Measurements from ENCODE around the gene TMEFF2. TPM values are rescaled to one million over a fixed set of nuclear protein-coding genes. Genes with fewer than 3 reads are reported as not detected.

Gene TMEFF2
- total and polyA plus RNA-seq, 3 experiments from 2014 or later: not detected

GRCh38 chr2:192029089-192029488, 165.6 kb downstream of the TMEFF2 start:
- CTCF ChIA-PET: no interaction called here
- Mint-ChIP-seq H3K4me1 (no peaks in the 10 kb centered on the region), H3K27me3 (peaks cover 0 to 13% of the 10 kb centered on the region in 2 donors), H3K36me3 (no peaks in the 10 kb centered on the region), H3K9me3 (no peaks in the 10 kb centered on the region), H3K4me3 (no peak overlapping the region), H3K27ac (no peak overlapping the region)
- Histone ChIP-seq H3K9me3 (ENCODE audit: low read length) (no peaks in the 10 kb centered on the region), H3K36me3 (ENCODE audit: insufficient read depth, low read length) (no peaks in the 10 kb centered on the region), H3K27ac (ENCODE audit: low read depth, low read length) (no peak overlapping the region), H3K4me3 (ENCODE audit: low read length) (no peak overlapping the region), H3K27me3 (ENCODE audit: insufficient read depth, low read length, poor library complexity, severe bottlenecking) (no peaks in the 10 kb centered on the region), H3K4me1 (ENCODE audit: insufficient read depth, low read length) (no peaks in the 10 kb centered on the region)
- POLR2A ChIA-PET: no interaction called here
- no peak for DNase-seq

GRCh38 chr2:192026825-192027120, 168.0 kb downstream of the TMEFF2 start:
- H3K36me3 ChIP-seq (ENCODE audit: insufficient read depth, low read length): no peaks in the 10 kb centered on the region
- Mint-ChIP-seq H3K4me3 (no peak overlapping the region), H3K27me3 (peaks cover 0 to 13% of the 10 kb centered on the region in 2 donors), H3K4me1 (no peaks in the 10 kb centered on the region), H3K9me3 (no peaks in the 10 kb centered on the region), H3K36me3 (no peaks in the 10 kb centered on the region), H3K27ac (no peak overlapping the region)
- H3K27me3 ChIP-seq (ENCODE audit: insufficient read depth, low read length, poor library complexity, severe bottlenecking): no peaks in the 10 kb centered on the region
- CTCF ChIA-PET: interaction anchor here (0.8 kb wide), 1 partner anchor 9 kb away, joined by 3 read pairs; no protein-coding TSS in a partner anchor
- no peak overlapping the region for H3K27ac ChIP-seq (ENCODE audit: low read depth, low read length)
- POLR2A ChIA-PET: no interaction called here
- H3K9me3 ChIP-seq (ENCODE audit: low read length): no peaks in the 10 kb centered on the region
- H3K4me3 ChIP-seq (ENCODE audit: low read length): no peak overlapping the region
- H3K4me1 ChIP-seq (ENCODE audit: insufficient read depth, low read length): no peaks in the 10 kb centered on the region
- no peak for DNase-seq

GRCh38 chr2:192026059-192026824, 168.5 kb downstream of the TMEFF2 start:
- ChIA-PET POLR2A (no interaction called here), CTCF (interaction anchor here (0.8 kb wide), 1 partner anchor 8 kb away, joined by 3 read pairs; no protein-coding TSS in a partner anchor)
- H3K27ac Mint-ChIP-seq: no peak overlapping the region
- Histone ChIP-seq H3K4me3 (ENCODE audit: low read length) (no peak overlapping the region), H3K27me3 (ENCODE audit: insufficient read depth, low read length, poor library complexity, severe bottlenecking) (no peaks in the 10 kb centered on the region), H3K27ac (ENCODE audit: low read depth, low read length) (no peak overlapping the region), H3K36me3 (ENCODE audit: insufficient read depth, low read length) (no peaks in the 10 kb centered on the region), H3K4me1 (ENCODE audit: insufficient read depth, low read length) (no peaks in the 10 kb centered on the region), H3K9me3 (ENCODE audit: low read length) (no peaks in the 10 kb centered on the region)
- no peaks in the 10 kb centered on the region for H3K9me3 Mint-ChIP-seq
- H3K4me3 Mint-ChIP-seq: no peak overlapping the region
- H3K36me3 Mint-ChIP-seq: no peaks in the 10 kb centered on the region
- H3K4me1 Mint-ChIP-seq: no peaks in the 10 kb centered on the region
- H3K27me3 Mint-ChIP-seq: peaks cover 0 to 13% of the 10 kb centered on the region in 2 donors
- DNase-seq: no peak

- POLR2A ChIA-PET: no interaction called here
- no peak for DNase-seq
- Histone ChIP-seq H3K27ac (ENCODE audit: low read depth, low read length) (no peak overlapping the region), H3K27me3 (ENCODE audit: insufficient read depth, low read length, poor library complexity, severe bottlenecking) (no peaks in the 10 kb centered on the region), H3K9me3 (ENCODE audit: low read length) (no peaks in the 10 kb centered on the region), H3K36me3 (ENCODE audit: insufficient read depth, low read length) (no peaks in the 10 kb centered on the region), H3K4me1 (ENCODE audit: insufficient read depth, low read length) (no peaks in the 10 kb centered on the region), H3K4me3 (ENCODE audit: low read length) (no peak overlapping the region)
- CTCF ChIA-PET: no interaction called here
- H3K36me3 Mint-ChIP-seq: no peaks in the 10 kb centered on the region
- H3K27ac Mint-ChIP-seq: no peak overlapping the region
- H3K4me3 Mint-ChIP-seq: no peak overlapping the region
- H3K27me3 Mint-ChIP-seq: peaks cover 0 to 13% of the 10 kb centered on the region in 2 donors
- no peaks in the 10 kb centered on the region for H3K4me1 Mint-ChIP-seq
- H3K9me3 Mint-ChIP-seq: no peaks in the 10 kb centered on the region
Observed at GRCh38 chr2:192025637-192026036, 169.1 kb downstream of the TMEFF2 start.

- Histone ChIP-seq H3K36me3 (ENCODE audit: insufficient read depth, low read length) (no peaks in the 10 kb centered on the region), H3K4me3 (ENCODE audit: low read length) (no peak overlapping the region), H3K9me3 (ENCODE audit: low read length) (no peaks in the 10 kb centered on the region), H3K4me1 (ENCODE audit: insufficient read depth, low read length) (no peaks in the 10 kb centered on the region), H3K27ac (ENCODE audit: low read depth, low read length) (no peak overlapping the region), H3K27me3 (ENCODE audit: insufficient read depth, low read length, poor library complexity, severe bottlenecking) (no peaks in the 10 kb centered on the region)
- ChIA-PET CTCF (no interaction called here), POLR2A (no interaction called here)
- Mint-ChIP-seq H3K27ac (no peak overlapping the region), H3K9me3 (no peaks in the 10 kb centered on the region), H3K36me3 (no peaks in the 10 kb centered on the region), H3K27me3 (peaks cover 0 to 3% of the 10 kb centered on the region in 2 donors), H3K4me3 (no peak overlapping the region), H3K4me1 (no peaks in the 10 kb centered on the region)
- no peak for DNase-seq
Observed at GRCh38 chr2:192023006-192023405, 171.7 kb downstream of the TMEFF2 start.

- H3K27me3 Mint-ChIP-seq: no peaks in the 10 kb centered on the region
- H3K27ac ChIP-seq (ENCODE audit: low read depth, low read length): no peak overlapping the region
- no peak overlapping the region for H3K27ac Mint-ChIP-seq
- no peak overlapping the region for H3K4me3 Mint-ChIP-seq
- no peaks in the 10 kb centered on the region for H3K9me3 Mint-ChIP-seq
- no peaks in the 10 kb centered on the region for H3K9me3 ChIP-seq (ENCODE audit: low read length)
- ChIA-PET CTCF (interaction anchor here (0.8 kb wide), 1 partner anchor 9 kb away, joined by 3 read pairs; no protein-coding TSS in a partner anchor), POLR2A (no interaction called here)
- H3K36me3 Mint-ChIP-seq: no peaks in the 10 kb centered on the region
- H3K4me1 ChIP-seq (ENCODE audit: insufficient read depth, low read length): no peaks in the 10 kb centered on the region
- no peak for DNase-seq
- no peaks in the 10 kb centered on the region for H3K36me3 ChIP-seq (ENCODE audit: insufficient read depth, low read length)
- no peaks in the 10 kb centered on the region for H3K27me3 ChIP-seq (ENCODE audit: insufficient read depth, low read length, poor library complexity, severe bottlenecking)
- H3K4me3 ChIP-seq (ENCODE audit: low read length): no peak overlapping the region
- no peaks in the 10 kb centered on the region for H3K4me1 Mint-ChIP-seq
Observed at GRCh38 chr2:192017844-192018243, 176.9 kb downstream of the TMEFF2 start.

GRCh38 chr2:192016265-192016664, 178.5 kb downstream of the TMEFF2 start:
- Mint-ChIP-seq H3K27ac (no peak overlapping the region), H3K9me3 (no peaks in the 10 kb centered on the region), H3K36me3 (no peaks in the 10 kb centered on the region), H3K27me3 (no peaks in the 10 kb centered on the region), H3K4me1 (no peaks in the 10 kb centered on the region), H3K4me3 (no peak overlapping the region)
- Histone ChIP-seq H3K27ac (ENCODE audit: low read depth, low read length) (no peak overlapping the region), H3K36me3 (ENCODE audit: insufficient read depth, low read length) (no peaks in the 10 kb centered on the region), H3K9me3 (ENCODE audit: low read length) (no peaks in the 10 kb centered on the region), H3K27me3 (ENCODE audit: insufficient read depth, low read length, poor library complexity, severe bottlenecking) (no peaks in the 10 kb centered on the region), H3K4me3 (ENCODE audit: low read length) (no peak overlapping the region), H3K4me1 (ENCODE audit: insufficient read depth, low read length) (no peaks in the 10 kb centered on the region)
- ChIA-PET POLR2A (no interaction called here), CTCF (no interaction called here)
- no peak for DNase-seq

- CTCF ChIA-PET: no interaction called here
- POLR2A ChIA-PET: no interaction called here
- no peak overlapping the region for H3K27ac Mint-ChIP-seq
Observed at GRCh38 chr2:192013211-192013610, 181.5 kb downstream of the TMEFF2 start.

More at GRCh38 chr2:192013211-192013610, 181.5 kb downstream of the TMEFF2 start:
- peaks cover 4 to 6% of the 10 kb centered on the region in 2 donors for H3K27me3 Mint-ChIP-seq
- H3K4me3 ChIP-seq (ENCODE audit: low read length): no peak overlapping the region
- no peaks in the 10 kb centered on the region for H3K36me3 Mint-ChIP-seq
- DNase-seq: no peak
- no peaks in the 10 kb centered on the region for H3K4me1 Mint-ChIP-seq
- H3K4me3 Mint-ChIP-seq: no peak overlapping the region
- H3K9me3 ChIP-seq (ENCODE audit: low read length): no peaks in the 10 kb centered on the region
- no peaks in the 10 kb centered on the region for H3K4me1 ChIP-seq (ENCODE audit: insufficient read depth, low read length)
- no peak overlapping the region for H3K27ac ChIP-seq (ENCODE audit: low read depth, low read length)
- H3K9me3 Mint-ChIP-seq: no peaks in the 10 kb centered on the region
- no peaks in the 10 kb centered on the region for H3K36me3 ChIP-seq (ENCODE audit: insufficient read depth, low read length)
- no peaks in the 10 kb centered on the region for H3K27me3 ChIP-seq (ENCODE audit: insufficient read depth, low read length, poor library complexity, severe bottlenecking)
